Activated T-helper 1 cell treated with anti-CD3 and anti-CD28 coated beads, Interleukin-2, amount 50 U/mL, for 16 hours (primary cell): ENCODE measurements around the gene PYGO2.
"Not testable (repeated sequence)": the region's sequence is repeated elsewhere in the genome, so short reads cannot be mapped to it uniquely, and the experiment has no call there.

Source experiments
- DNase-seq, 2 donors: peaks; one replicate each; pipeline ENCODE4 v3.0.0-alpha.2; 2020; ENCODE audit warnings: low read depth in 1 of 2, low spot score in 1 of 2

PYGO2 gene

DNA sequence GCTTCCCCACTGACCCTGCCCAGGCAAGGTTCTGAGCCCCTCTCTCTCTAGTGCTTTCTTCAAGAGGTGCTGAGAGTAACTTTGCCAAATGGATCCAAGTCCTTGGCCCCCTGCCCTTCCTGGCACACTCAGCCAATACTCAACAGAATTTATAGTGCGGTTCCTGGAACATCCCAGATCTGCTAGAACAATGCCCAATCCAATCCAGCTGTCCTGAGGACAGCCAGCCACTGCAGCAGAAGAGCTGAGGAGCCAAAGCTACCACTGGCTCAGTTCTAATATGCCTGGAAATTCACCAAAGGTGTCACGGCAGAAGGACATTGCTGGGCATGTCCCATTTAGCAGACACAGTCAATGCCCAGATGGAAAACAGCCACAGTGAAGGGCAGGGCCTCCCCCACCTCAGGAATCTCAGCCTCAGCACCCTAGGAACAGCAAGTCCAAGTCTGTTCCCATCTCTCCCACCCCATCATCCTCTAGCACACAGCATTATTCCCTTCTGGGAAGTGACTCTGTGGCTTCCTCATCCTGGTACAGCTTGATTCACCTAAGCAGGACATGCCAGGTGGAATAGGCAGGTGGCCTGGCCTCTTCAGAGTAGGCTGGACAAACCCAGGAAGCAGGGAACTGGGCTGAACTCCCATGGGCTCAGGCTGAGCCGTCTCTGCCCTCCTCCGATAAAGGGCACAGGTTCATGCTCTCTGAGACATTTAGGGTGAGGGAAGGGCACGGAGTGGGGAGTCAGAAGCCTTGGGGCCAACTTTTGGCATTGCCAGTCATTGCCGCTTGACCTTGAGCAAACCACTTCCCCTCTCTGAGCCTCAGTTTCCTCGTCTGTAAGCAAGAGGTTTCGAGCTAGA is 49.7 kb downstream of the PYGO2 start:
- no peak for DNase-seq

DNA sequence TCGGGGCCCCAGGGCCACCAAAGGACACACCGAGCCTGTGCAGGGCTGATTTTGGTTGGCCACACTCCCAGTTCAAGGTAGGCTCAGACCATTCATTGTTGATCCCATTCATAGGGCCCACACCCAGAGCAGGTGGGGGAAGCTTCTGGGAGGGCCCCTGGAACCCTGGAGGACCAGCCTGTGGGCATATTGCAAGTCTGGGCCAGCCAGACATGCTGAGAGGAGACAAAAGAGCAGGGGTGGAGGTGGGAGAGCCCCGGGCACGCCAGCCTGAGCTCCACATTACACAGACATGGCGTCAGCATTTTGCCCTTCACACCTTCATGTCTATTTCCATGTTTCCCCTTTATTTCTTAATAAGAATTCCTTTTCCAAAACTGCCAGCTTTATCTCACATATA is 50.7 kb downstream of the PYGO2 start:
- DNase-seq: no peak

DNA sequence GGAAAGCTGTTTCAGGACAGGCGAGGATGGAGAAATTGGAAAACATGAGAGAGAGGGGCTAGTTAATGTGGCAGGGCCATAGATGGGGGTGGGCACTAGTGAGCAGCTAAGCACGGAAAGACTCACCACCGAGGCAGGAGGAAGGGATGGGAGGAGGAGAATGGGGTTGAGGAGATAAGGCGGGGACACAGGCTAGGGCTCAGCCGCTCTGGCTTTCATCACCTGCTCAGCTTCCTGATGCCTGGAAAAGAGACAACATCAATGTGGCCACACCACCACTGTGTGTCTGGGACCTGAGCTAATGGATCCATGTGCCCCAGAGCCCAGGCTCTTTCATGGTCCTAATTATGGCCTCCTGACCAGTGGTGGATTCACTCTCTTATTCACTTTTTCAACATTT is 52.6 kb downstream of the PYGO2 start:
- no peak for DNase-seq

DNA sequence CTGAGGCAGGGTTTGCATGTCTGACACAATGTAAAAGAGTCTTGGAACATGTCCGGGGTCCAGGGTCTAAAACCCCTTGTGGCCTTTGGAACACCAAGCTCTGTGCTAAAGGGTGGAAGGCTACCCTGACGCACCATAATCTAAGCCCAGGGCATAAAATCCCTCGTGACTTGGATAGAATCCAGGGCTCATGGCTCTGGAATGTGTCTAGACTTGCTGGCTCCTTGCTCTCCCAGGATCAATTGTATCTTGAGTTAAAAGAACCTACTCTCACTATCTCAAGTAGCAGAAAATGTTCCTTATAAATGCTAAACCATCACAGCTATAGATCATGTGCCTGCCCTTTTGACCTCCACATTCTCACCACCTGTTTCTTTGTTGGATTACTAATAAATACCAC is 53.5 kb downstream of the PYGO2 start:
- DNase-seq: not testable (repeated sequence)
